ENCODE measurements around the gene CTBP1. TPM values are rescaled to one million over a fixed set of nuclear protein-coding genes. Genes with fewer than 3 reads are reported as not detected.

Gene CTBP1
- total RNA-seq, 3 donors from 2014 or later, result 130 to 159 (median 133) TPM

DNA sequence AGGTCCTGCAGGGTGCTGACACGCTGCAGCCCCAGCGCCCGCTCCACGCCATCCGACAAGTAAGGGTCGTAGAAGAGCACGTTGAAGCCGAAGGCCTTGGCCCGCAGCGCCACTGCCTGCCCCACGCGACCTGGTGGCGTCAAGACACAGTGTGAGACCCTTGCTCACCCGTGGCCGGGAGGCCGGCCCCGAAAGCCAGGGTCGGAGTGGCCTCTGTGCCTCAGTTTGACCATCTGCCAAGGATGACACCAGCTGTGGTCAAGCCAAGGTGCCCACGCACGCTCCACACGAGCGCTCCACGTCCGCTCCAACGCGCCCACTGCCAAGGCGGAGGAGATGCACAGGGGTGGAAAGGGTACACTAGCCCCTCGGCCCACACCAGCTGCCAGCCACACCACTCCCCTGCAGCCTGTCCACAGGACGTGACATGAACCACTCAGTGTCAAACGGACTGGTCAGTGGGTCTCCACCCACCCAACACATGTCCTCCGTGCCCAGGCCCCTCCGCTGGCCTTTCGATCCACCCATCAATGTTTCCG lies 32.8 kb downstream of the CTBP1 start:
- no peak for DNase-seq (ENCODE audit: low spot score in 2 of 2)
- TF ChIP-seq, protein P1, sequence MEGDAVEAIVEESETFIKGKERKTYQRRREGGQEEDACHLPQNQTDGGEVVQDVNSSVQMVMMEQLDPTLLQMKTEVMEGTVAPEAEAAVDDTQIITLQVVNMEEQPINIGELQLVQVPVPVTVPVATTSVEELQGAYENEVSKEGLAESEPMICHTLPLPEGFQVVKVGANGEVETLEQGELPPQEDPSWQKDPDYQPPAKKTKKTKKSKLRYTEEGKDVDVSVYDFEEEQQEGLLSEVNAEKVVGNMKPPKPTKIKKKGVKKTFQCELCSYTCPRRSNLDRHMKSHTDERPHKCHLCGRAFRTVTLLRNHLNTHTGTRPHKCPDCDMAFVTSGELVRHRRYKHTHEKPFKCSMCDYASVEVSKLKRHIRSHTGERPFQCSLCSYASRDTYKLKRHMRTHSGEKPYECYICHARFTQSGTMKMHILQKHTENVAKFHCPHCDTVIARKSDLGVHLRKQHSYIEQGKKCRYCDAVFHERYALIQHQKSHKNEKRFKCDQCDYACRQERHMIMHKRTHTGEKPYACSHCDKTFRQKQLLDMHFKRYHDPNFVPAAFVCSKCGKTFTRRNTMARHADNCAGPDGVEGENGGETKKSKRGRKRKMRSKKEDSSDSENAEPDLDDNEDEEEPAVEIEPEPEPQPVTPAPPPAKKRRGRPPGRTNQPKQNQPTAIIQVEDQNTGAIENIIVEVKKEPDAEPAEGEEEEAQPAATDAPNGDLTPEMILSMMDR (IDR thresholded peaks at IDR 0.05), result no peak
- no peak for TF ChIP-seq POLR2AphosphoS5 (IDR thresholded peaks at IDR 0.05)
- no peak for TF ChIP-seq POLR2A (IDR thresholded peaks at IDR 0.05)
- Histone ChIP-seq H3K9me3 (no peaks in the 10 kb centered on the region), H3K4me3 (no peak overlapping the region), H3K36me3 (no peaks in the 10 kb centered on the region), H3K27me3 (no peaks in the 10 kb centered on the region), H3K27ac (peak overlapping the region in 1 of 2 donors; percentile 5), H3K4me1 (peaks cover 3% of the 10 kb centered on the region in 2 donors)
- intact Hi-C loops (cut with DNase I; ENCODE audit: low total_unique reads), result loop anchor here (10.0 kb wide), 1 partner anchor 461 kb away; no protein-coding TSS in a partner anchor

DNA sequence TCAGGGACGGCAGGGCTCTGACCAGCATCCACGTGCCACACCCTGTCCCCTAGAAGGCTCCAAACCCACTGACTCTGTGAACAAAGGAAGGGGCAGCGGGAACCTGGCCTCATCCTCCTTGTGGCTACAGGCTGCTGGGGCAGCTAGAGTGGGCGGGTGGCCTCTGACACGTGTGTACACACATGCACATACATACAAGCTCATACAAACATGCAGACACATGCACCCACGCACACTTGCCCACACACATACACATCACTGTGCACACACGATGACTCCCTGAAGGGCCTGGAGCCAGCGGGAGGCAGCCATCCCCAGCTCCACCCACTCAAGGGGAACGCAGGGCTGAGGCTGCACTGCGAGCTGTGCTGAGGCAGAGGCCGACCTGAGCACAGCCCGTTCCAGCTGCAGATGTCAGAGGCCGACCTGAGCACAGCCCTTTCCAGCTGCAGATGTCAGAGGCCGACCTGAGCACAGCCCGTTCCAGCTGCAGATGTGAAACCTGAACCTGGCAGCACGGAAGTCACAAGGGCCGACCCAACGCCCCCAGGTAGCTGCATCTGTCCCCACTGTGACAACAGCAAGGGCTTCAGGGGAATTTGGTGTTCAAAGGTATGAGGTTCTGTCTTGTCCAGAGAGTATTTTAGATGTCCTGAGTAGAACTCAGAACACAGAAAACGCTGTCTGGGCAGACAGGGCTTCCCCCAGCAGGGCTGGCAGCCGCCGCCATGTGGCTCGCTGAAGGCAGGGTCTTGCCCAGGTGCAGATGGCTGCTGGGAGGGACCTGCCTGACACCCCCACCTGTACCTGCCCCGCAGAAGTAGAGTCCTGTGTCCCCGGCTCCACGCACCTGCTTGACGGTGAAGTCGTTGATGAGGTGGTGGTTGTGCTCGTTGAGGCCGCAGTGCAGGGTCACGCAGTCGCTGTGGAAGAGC lies 33.5 kb downstream of the CTBP1 start:
- peaks cover 3 to 5% of the 10 kb centered on the region in 2 donors for H3K4me1 ChIP-seq
- no peaks in the 10 kb centered on the region for H3K36me3 ChIP-seq
- H3K27me3 ChIP-seq, result no peaks in the 10 kb centered on the region
- no peaks in the 10 kb centered on the region for H3K9me3 ChIP-seq
- no peak overlapping the region for H3K4me3 ChIP-seq
- TF ChIP-seq POLR2AphosphoS5 (IDR thresholded peaks at IDR 0.05), result no peak
- DNase-seq (ENCODE audit: low spot score in 2 of 2), result no peak
- intact Hi-C loops (cut with DNase I; ENCODE audit: low total_unique reads), result loop anchor here (10.0 kb wide), 1 partner anchor 461 kb away; no protein-coding TSS in a partner anchor
- H3K27ac ChIP-seq, result peak overlapping the region in 1 of 2 donors; percentile 20

DNA sequence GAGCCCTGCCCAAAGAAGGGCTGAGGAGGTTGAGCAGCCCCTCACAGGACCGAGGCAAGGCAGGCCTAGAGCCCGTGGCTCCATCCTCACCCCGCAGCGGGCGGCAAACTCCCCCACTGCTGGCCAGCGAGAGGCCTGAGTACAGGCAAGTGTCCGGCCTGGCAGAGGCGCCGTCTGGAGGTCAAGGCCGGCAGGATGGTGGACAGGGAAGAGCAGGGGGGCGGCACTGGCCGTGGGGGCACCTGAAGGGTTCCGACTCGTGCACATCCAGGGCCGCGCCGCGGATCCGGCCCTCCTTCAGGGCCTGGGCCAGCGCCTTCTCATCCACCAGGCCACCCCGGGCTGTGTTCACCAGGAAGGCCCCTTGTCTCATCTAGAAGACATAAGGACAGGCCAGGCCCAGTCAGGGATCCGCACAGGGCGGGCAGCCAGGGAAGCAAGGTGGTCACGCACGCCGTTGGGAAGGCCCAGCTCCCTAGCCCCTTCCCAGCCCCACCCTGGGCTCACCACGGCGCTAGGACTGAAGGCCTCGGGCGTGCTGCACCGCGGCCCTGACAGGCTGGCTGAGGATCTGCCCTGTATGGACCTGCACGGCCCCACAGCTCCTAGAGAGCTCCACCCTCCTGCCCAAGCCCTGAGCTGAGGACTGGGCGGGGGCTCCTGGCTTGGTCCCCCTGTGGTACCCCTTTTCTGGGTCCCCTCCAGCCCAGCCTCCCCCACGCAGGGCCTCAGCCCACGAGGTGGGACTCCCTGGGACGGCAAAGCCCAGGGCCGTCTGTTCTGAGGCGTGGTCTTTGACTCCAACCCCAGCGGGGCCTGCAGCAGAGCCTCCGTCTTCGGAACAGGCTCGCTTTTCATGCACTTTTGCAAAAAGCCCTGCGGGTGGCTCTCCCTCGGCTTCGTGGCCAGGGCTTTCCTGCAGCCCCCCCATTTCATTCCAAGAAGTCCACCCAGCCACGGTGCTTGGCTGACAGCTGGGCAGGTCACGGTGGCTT lies 34.5 kb downstream of the CTBP1 start:
- Histone ChIP-seq H3K36me3 (no peaks in the 10 kb centered on the region), H3K4me1 (peaks cover 3 to 5% of the 10 kb centered on the region in 2 donors), H3K9me3 (no peaks in the 10 kb centered on the region), H3K27ac (peak overlapping the region in 1 of 2 donors; percentile 13), H3K27me3 (no peaks in the 10 kb centered on the region), H3K4me3 (no peak overlapping the region)
- no peak for DNase-seq (ENCODE audit: low spot score in 2 of 2)
- TF ChIP-seq, protein P1 (IDR thresholded peaks at IDR 0.05), result no peak
- no peak for TF ChIP-seq POLR2AphosphoS5 (IDR thresholded peaks at IDR 0.05)
- no peak for TF ChIP-seq POLR2A (IDR thresholded peaks at IDR 0.05)
- intact Hi-C loops (cut with DNase I; ENCODE audit: low total_unique reads), result loop anchor here (10.0 kb wide), 1 partner anchor 460 kb away; no protein-coding TSS in a partner anchor

DNA sequence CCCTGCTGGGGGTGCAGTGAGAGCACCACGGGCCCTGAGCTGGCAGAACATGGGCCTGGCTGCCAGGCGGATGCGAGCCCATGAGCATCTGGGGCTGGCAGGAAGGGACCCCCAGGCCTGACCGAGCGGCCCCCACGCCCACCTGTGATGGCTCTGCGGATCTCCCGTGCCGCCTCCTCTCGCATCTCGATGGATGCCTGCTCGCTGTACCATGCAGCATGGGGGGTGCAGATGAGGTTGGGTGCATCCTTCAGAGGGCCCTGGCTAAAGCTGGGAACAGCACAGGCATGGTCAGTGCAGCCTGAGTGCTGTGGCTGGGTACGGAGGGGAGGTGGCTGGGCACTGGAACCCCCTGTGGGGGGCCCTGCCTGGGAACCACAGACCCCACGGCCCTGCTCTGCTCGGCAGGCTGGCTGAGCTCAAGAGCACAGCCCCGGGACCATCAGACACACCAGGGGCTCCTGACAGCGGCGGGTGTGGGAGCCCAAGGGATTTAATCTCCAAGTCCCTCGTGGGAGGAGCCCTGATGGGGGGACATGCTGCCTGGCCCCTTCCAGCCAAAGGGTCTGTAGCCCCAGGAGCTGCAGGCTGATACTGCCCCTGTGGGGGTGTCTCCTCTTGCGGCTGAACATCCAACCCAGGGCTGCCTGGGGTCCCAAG lies 35.5 kb downstream of the CTBP1 start:
- Histone ChIP-seq H3K4me1 (peaks cover 3 to 5% of the 10 kb centered on the region in 2 donors), H3K9me3 (no peaks in the 10 kb centered on the region), H3K27ac (peak overlapping the region in 1 of 2 donors; percentile 10), H3K27me3 (no peaks in the 10 kb centered on the region), H3K36me3 (no peaks in the 10 kb centered on the region), H3K4me3 (no peak overlapping the region)
- TF ChIP-seq POLR2A (IDR thresholded peaks at IDR 0.05) (no peak), POLR2AphosphoS5 (IDR thresholded peaks at IDR 0.05) (no peak)
- TF ChIP-seq, protein P1 (IDR thresholded peaks at IDR 0.05), result no peak
- DNase-seq (ENCODE audit: low spot score in 2 of 2), result no peak
- intact Hi-C loops (cut with DNase I; ENCODE audit: low total_unique reads), result loop anchor here (10.0 kb wide), 1 partner anchor 459 kb away; no protein-coding TSS in a partner anchor

All from breast epithelium (tissue), 4 donors.